ENCODE measurements around the gene SLC37A3. TPM values are rescaled to one million over a fixed set of nuclear protein-coding genes. Genes with fewer than 3 reads are reported as not detected.

The SLC37A3 gene, protein sequence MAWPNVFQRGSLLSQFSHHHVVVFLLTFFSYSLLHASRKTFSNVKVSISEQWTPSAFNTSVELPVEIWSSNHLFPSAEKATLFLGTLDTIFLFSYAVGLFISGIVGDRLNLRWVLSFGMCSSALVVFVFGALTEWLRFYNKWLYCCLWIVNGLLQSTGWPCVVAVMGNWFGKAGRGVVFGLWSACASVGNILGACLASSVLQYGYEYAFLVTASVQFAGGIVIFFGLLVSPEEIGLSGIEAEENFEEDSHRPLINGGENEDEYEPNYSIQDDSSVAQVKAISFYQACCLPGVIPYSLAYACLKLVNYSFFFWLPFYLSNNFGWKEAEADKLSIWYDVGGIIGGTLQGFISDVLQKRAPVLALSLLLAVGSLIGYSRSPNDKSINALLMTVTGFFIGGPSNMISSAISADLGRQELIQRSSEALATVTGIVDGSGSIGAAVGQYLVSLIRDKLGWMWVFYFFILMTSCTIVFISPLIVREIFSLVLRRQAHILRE
- total RNA-seq (10 to 100 TPM; 10.4 to 30.8 TPM), polyA plus RNA-seq (10 to 100 TPM in 1 of 2 donors, 1 to 10 TPM in 1; 7.3 to 10.9 TPM)

DNA sequence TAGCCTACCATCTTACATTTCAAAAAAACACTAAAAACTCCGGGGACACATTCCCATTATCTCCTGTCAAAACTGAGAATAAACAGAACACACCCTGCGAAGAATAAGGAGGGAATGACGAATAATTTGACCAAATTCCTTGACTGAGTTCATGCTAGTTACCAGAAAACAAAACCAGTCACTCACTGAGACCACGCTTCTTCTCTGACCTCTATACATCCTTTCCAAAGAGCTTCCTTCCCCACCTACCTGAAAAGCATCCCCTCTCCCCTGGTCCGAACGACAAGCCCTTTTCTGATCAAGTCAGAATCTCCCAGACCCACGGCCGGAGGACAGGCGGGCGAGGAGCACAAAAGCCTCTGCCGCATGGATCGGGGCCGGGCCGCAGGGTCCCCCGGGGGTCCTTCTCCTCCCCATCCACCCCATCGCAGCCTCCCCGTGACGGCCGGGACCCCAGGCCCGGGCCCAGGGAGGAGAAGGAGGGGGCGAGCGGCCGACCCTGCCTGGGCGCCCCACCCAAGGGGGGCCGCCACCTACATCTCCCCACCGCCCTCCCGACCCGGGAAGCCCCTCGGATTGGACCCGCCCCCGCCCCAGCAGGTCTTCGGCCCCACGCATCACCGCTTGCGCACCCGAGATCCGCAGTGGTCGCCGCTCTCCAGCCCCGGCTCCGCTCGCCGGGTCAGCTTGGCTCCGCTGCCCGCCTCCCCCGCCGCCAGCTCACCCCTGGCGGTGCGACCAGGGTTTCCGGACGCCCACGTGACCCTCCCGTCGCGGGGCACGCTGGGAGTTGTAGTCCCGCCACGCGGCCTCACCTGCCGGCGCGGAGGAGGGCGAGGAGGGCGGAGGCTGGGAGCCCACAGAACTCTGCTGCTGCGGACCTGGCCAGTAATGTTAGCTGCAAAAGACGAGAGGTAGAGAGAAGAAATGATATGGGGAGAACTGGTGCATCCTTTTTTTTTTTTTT, at the start of gene SLC37A3:
TSS of gene SLC37A3 (minus strand) at position 747 of the 967 bp plus-strand sequence. CDS start 16,004 bp downstream, outside the sequence.
- Histone ChIP-seq H3K4me1 (ENCODE audit: control insufficient read depth in 4 of 4, insufficient read depth in 4 of 4, low read length in 3 of 4) (peaks cover 0 to 8% (median 4%) of the 10 kb centered on the region in 4 donors), H3K9ac (ENCODE audit: low read depth in 1 of 2, low read length in 2 of 2) (peak within 1 kb of the TSS; percentile 21 to 92), H3K27ac (ENCODE audit: low read depth in 1 of 2, low read length in 2 of 2) (peak within 1 kb of the TSS; percentile 63 to 74), H3K36me3 (ENCODE audit: control insufficient read depth in 4 of 4, insufficient read depth in 3 of 4, low read depth in 1 of 4, low read length in 3 of 4) (no peaks in the 10 kb centered on the region), H3K4me3 (ENCODE audit: low read depth in 1 of 3, low read length in 3 of 3) (peak within 1 kb of the TSS; percentile 73 to 92 (median 85)), H3K27me3 (ENCODE audit: control insufficient read depth in 4 of 4, insufficient read depth in 4 of 4, low read length in 3 of 4) (no peaks in the 10 kb centered on the region), H3K9me3 (ENCODE audit: control insufficient read depth in 4 of 4, low read length in 3 of 4) (no peaks in the 10 kb centered on the region)
- under 1% methylated on average over 66 of the region's 66 CpGs for WGBS
- TF ChIP-seq TAF1 (conservative IDR thresholded peaks at IDR 0.05) (no peak), HNF4G (IDR thresholded peaks at IDR 0.05) (no peak), RAD21 (IDR thresholded peaks at IDR 0.05) (peak in 1 of 2 donors; percentile 19), FOXA2 (IDR thresholded peaks at IDR 0.05) (no peak), HNF4A (conservative IDR thresholded peaks at IDR 0.05) (no peak), RXRA (IDR thresholded peaks at IDR 0.05) (no peak), YY1 (IDR thresholded peaks at IDR 0.05) (no peak)
- TF ChIP-seq, protein P1, sequence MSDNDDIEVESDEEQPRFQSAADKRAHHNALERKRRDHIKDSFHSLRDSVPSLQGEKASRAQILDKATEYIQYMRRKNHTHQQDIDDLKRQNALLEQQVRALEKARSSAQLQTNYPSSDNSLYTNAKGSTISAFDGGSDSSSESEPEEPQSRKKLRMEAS (IDR thresholded peaks at IDR 0.05) = no peak
- TF ChIP-seq, protein P2, sequence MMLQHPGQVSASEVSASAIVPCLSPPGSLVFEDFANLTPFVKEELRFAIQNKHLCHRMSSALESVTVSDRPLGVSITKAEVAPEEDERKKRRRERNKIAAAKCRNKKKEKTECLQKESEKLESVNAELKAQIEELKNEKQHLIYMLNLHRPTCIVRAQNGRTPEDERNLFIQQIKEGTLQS (IDR thresholded peaks at IDR 0.05) = no peak
- TF ChIP-seq, protein P3, sequence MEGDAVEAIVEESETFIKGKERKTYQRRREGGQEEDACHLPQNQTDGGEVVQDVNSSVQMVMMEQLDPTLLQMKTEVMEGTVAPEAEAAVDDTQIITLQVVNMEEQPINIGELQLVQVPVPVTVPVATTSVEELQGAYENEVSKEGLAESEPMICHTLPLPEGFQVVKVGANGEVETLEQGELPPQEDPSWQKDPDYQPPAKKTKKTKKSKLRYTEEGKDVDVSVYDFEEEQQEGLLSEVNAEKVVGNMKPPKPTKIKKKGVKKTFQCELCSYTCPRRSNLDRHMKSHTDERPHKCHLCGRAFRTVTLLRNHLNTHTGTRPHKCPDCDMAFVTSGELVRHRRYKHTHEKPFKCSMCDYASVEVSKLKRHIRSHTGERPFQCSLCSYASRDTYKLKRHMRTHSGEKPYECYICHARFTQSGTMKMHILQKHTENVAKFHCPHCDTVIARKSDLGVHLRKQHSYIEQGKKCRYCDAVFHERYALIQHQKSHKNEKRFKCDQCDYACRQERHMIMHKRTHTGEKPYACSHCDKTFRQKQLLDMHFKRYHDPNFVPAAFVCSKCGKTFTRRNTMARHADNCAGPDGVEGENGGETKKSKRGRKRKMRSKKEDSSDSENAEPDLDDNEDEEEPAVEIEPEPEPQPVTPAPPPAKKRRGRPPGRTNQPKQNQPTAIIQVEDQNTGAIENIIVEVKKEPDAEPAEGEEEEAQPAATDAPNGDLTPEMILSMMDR (IDR thresholded peaks at IDR 0.05; ENCODE audit: low read depth, low read length, missing input control) = peak; percentile 12
- DNase-seq (ENCODE audit: low spot score) = peak; percentile 91

DNA sequence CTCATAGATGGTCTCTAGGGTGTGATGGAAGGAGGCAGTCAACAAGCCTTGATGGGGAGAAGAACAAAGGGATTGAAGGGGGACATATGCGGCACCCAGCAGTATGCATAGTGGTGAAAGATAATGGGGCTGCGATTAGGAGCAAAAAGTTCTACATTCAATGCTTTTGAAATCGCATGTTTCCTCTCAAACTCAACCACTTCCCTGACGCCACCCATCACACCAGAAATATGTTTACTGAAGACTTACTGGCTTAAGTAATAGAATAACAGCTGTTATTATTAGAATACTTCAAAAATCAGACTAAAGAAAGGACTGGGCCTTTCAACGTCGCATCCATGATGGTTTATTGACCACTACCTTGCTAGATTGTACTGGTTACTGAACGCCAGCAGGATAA, 49.5 kb upstream of the SLC37A3 start:
- H3K27me3 ChIP-seq (ENCODE audit: control insufficient read depth in 4 of 4, insufficient read depth in 4 of 4, low read length in 3 of 4) = no peaks in the 10 kb centered on the region
- H3K9me3 ChIP-seq (ENCODE audit: control insufficient read depth in 4 of 4, low read length in 3 of 4) = no peaks in the 10 kb centered on the region
- H3K4me1 ChIP-seq (ENCODE audit: control insufficient read depth in 4 of 4, insufficient read depth in 4 of 4, low read length in 3 of 4) = no peaks in the 10 kb centered on the region
- DNase-seq (ENCODE audit: low spot score) = no peak
- H3K27ac ChIP-seq (ENCODE audit: low read depth in 1 of 2, low read length in 2 of 2) = no peak overlapping the region
- peaks cover 0 to 3% (median 1%) of the 10 kb centered on the region in 4 donors for H3K36me3 ChIP-seq (ENCODE audit: control insufficient read depth in 4 of 4, insufficient read depth in 3 of 4, low read depth in 1 of 4, low read length in 3 of 4)
- H3K9ac ChIP-seq (ENCODE audit: low read depth in 1 of 2, low read length in 2 of 2) = no peak overlapping the region
- no peak overlapping the region for H3K4me3 ChIP-seq (ENCODE audit: low read depth in 1 of 3, low read length in 3 of 3)
- WGBS = 90% methylated on average over 7 of the region's 7 CpGs
- TF ChIP-seq TAF1 (conservative IDR thresholded peaks at IDR 0.05) (no peak), JUND (IDR thresholded peaks at IDR 0.05) (no peak), FOXA1 (IDR thresholded peaks at IDR 0.05) (no peak), GABPA (IDR thresholded peaks at IDR 0.05 in 1 of 2, conservative IDR thresholded peaks at IDR 0.05 in 1 of 2) (no peak), SP1 (IDR thresholded peaks at IDR 0.05) (no peak), EGR1 (IDR thresholded peaks at IDR 0.05; ENCODE audit: low read depth in 2 of 2) (no peak), FOXA2 (IDR thresholded peaks at IDR 0.05) (no peak), RXRA (IDR thresholded peaks at IDR 0.05) (no peak), HNF4A (conservative IDR thresholded peaks at IDR 0.05) (no peak)
- TF ChIP-seq, protein P1 (IDR thresholded peaks at IDR 0.05) = no peak
- TF ChIP-seq, protein P4, sequence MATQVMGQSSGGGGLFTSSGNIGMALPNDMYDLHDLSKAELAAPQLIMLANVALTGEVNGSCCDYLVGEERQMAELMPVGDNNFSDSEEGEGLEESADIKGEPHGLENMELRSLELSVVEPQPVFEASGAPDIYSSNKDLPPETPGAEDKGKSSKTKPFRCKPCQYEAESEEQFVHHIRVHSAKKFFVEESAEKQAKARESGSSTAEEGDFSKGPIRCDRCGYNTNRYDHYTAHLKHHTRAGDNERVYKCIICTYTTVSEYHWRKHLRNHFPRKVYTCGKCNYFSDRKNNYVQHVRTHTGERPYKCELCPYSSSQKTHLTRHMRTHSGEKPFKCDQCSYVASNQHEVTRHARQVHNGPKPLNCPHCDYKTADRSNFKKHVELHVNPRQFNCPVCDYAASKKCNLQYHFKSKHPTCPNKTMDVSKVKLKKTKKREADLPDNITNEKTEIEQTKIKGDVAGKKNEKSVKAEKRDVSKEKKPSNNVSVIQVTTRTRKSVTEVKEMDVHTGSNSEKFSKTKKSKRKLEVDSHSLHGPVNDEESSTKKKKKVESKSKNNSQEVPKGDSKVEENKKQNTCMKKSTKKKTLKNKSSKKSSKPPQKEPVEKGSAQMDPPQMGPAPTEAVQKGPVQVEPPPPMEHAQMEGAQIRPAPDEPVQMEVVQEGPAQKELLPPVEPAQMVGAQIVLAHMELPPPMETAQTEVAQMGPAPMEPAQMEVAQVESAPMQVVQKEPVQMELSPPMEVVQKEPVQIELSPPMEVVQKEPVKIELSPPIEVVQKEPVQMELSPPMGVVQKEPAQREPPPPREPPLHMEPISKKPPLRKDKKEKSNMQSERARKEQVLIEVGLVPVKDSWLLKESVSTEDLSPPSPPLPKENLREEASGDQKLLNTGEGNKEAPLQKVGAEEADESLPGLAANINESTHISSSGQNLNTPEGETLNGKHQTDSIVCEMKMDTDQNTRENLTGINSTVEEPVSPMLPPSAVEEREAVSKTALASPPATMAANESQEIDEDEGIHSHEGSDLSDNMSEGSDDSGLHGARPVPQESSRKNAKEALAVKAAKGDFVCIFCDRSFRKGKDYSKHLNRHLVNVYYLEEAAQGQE (IDR thresholded peaks at IDR 0.05) = no peak
- TF ChIP-seq, protein P2 (IDR thresholded peaks at IDR 0.05) = no peak
- TF ChIP-seq, protein P5, sequence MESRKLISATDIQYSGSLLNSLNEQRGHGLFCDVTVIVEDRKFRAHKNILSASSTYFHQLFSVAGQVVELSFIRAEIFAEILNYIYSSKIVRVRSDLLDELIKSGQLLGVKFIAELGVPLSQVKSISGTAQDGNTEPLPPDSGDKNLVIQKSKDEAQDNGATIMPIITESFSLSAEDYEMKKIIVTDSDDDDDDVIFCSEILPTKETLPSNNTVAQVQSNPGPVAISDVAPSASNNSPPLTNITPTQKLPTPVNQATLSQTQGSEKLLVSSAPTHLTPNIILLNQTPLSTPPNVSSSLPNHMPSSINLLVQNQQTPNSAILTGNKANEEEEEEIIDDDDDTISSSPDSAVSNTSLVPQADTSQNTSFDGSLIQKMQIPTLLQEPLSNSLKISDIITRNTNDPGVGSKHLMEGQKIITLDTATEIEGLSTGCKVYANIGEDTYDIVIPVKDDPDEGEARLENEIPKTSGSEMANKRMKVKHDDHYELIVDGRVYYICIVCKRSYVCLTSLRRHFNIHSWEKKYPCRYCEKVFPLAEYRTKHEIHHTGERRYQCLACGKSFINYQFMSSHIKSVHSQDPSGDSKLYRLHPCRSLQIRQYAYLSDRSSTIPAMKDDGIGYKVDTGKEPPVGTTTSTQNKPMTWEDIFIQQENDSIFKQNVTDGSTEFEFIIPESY (IDR thresholded peaks at IDR 0.05) = no peak
